Esophagus (tissue), 2 donors: ENCODE data around the gene DOCK9. TPM values are rescaled to one million over a fixed set of nuclear protein-coding genes. Genes with fewer than 3 reads are reported as not detected.

ENCODE experiments used
- H3K27ac ChIP-seq, 2 donors: one replicate each; pipeline ENCODE4 v1.5.1; 2013; ENCODE audit warnings: low read depth in 2 of 2, mild to moderate bottlenecking in 2 of 2, inconsistent platforms in 1 of 2, low read length in 1 of 2, moderate library complexity in 1 of 2
- H3K27me3 ChIP-seq, 2 donors: one replicate each; pipeline ENCODE4 v1.6.1; 2013; ENCODE audit warnings: low read length in 2 of 2, control low read depth in 1 of 2, mild to moderate bottlenecking in 1 of 2; ENCODE audit not compliant: insufficient read depth in 2 of 2, control insufficient read depth in 1 of 2
- H3K36me3 ChIP-seq, 2 donors: one replicate each; pipeline ENCODE4 v1.6.1; 2013; ENCODE audit warnings: low read length in 1 of 2; ENCODE audit not compliant: control insufficient read depth in 2 of 2, insufficient read depth in 2 of 2
- H3K4me1 ChIP-seq, 2 donors: one replicate each; pipeline ENCODE4 v1.6.1; 2013; ENCODE audit warnings: low read length in 1 of 2; ENCODE audit not compliant: control insufficient read depth in 2 of 2, insufficient read depth in 2 of 2
- H3K4me3 ChIP-seq, 2 donors: one replicate each; pipeline ENCODE4 v1.5.1; 2013; ENCODE audit warnings: low read length in 2 of 2, mild to moderate bottlenecking in 2 of 2, low read depth in 1 of 2, moderate library complexity in 1 of 2
- H3K9me3 ChIP-seq, 2 donors: one replicate each; pipeline ENCODE4 v1.6.1; 2013; ENCODE audit warnings: mild to moderate bottlenecking in 2 of 2, low read depth in 1 of 2, low read length in 1 of 2, moderate library complexity in 1 of 2; ENCODE audit not compliant: control insufficient read depth in 2 of 2, insufficient read depth in 1 of 2
- WGBS, 2 donors: extraction: QIAGEN DNeasy Blood & Tissue Kit; methylation state at CpG; one replicate each; pipeline ENCODE4 v1.1.7; 2013; 5-methylcytosine and 5-hydroxymethylcytosine counted together
- polyA plus RNA-seq, 2 donors: library from polyadenylated mRNA; stranded (reverse); fragments of 200-250 nt; gene quantifications; one replicate each; pipeline ENCODE4 v1.2.3, GENCODE V29; 2013
- donor health status: healthy with polysubstance abuse.
- donor health status: Bipolar disorder and iron deficiency.

DOCK9 gene
- polyA plus RNA-seq, 2 donors = 69.1 to 83.1 TPM

DNA sequence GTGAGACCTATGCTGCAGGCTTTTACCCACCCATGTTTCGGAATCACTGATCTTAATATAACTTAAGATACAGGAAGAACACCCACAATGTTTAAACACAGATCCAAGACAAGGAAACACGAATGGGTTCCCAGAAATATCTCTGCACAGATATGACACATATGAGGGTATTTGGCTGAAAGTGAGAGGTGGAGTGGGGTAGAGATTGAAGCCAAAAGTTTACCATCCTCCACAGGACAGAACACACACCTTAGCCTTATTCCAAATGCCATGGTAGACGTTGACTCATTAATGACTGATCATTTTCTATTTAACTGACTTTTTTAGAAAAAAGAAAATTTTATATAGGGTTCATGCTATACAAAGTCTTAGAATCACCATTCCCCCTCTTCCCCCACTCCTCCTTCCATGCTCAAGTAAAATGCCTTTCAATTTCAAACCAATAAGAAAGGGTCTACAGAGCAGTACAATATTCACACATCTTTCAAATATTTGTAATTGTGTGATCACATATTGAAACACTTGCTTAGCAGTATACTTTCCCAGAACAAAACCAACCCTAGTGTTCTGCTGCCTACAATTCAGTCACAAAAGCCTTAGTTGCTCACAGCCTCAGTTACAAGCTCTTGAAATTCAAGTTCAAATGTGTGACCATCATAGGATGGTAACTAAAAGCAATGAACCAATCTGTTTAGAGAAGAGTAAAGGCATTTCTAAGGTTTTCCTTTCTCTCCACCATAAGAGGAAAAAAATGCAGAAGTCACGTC lies 11.8 kb upstream of the DOCK9 start:
- H3K27ac ChIP-seq = no peak overlapping the region
- peaks cover 2 to 10% of the 10 kb centered on the region in 2 donors for H3K4me1 ChIP-seq
- WGBS, 2 donors = 82 to 83% methylated on average over 4 of the region's 4 CpGs
- no peaks in the 10 kb centered on the region for H3K9me3 ChIP-seq
- H3K36me3 ChIP-seq = no peaks in the 10 kb centered on the region
- no peaks in the 10 kb centered on the region for H3K27me3 ChIP-seq
- H3K4me3 ChIP-seq = no peak overlapping the region

DNA sequence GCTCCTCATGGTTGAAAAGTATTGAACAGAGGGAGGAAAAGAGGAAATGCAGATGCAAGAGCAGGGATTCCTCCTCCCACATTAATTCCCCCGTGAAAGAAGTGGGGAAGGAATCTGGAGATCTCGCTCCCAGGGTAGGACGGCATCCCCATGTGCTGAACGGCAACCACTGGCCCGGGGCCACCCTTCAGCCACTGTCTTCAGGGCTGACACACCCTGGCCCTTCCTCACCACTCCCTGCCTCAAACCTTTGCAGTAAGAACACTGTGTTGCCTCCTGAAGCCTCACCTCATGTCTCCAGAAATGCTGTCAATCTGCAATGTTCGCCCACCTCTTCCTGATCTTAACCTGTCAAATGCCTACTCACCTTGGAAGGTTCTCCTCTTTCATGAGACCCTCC lies 10.9 kb upstream of the DOCK9 start:
- no peak overlapping the region for H3K4me3 ChIP-seq
- H3K4me1 ChIP-seq = peaks cover 2 to 10% of the 10 kb centered on the region in 2 donors
- H3K27me3 ChIP-seq = no peaks in the 10 kb centered on the region
- no peak overlapping the region for H3K27ac ChIP-seq
- 68 to 79% methylated on average over 6 of the region's 6 CpGs for WGBS, 2 donors
- no peaks in the 10 kb centered on the region for H3K36me3 ChIP-seq
- no peaks in the 10 kb centered on the region for H3K9me3 ChIP-seq

- Histone ChIP-seq H3K4me3 (no peak overlapping the region), H3K27me3 (no peaks in the 10 kb centered on the region), H3K9me3 (no peaks in the 10 kb centered on the region), H3K27ac (no peak overlapping the region), H3K4me1 (peaks cover 2 to 10% of the 10 kb centered on the region in 2 donors), H3K36me3 (no peaks in the 10 kb centered on the region)
- 58 to 66% methylated on average over 5 of the region's 5 CpGs for WGBS, 2 donors
Observed at GRCh38 chr13:98988277-98988676, 10.4 kb upstream of the DOCK9 start.

- WGBS, 2 donors = 50 to 60% methylated on average over 6 of the region's 6 CpGs
- H3K27me3 ChIP-seq = no peaks in the 10 kb centered on the region
- no peaks in the 10 kb centered on the region for H3K36me3 ChIP-seq
Observed at GRCh38 chr13:98987275-98987674, 9.4 kb upstream of the DOCK9 start.

GRCh38 chr13:98986226-98986846 lies 8.5 kb upstream of the DOCK9 start:
- Histone ChIP-seq H3K9me3 (no peaks in the 10 kb centered on the region), H3K4me1 (peaks cover 2 to 11% of the 10 kb centered on the region in 2 donors), H3K27me3 (no peaks in the 10 kb centered on the region), H3K27ac (no peak overlapping the region), H3K36me3 (no peaks in the 10 kb centered on the region), H3K4me3 (no peak overlapping the region)
- WGBS, 2 donors = 82 to 86% methylated on average over 8 of the region's 8 CpGs

More at GRCh38 chr13:98987275-98987674, 9.4 kb upstream of the DOCK9 start:
- H3K4me1 ChIP-seq = peaks cover 2 to 10% of the 10 kb centered on the region in 2 donors
- H3K4me3 ChIP-seq = no peak overlapping the region
- H3K27ac ChIP-seq = no peak overlapping the region
- H3K9me3 ChIP-seq = no peaks in the 10 kb centered on the region

DNA sequence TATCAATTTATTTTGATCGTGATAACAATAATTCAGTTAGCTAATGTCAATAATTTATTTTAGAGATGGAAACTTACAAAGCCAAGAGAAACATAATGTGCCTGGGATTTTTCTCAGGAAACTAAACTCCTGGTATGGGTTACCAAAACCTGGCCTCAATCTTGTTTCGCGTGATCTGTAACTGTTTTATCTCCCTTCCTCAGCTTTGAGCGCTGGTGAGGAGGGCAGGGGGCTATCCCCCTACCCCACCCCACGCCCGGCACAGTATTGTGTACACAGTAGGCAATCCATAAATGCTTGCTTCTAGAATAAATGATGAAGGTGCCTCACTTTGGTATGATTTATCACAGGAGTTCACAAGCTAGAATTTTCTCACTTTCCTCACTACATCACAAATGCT lies 7.7 kb upstream of the DOCK9 start:
- H3K36me3 ChIP-seq = no peaks in the 10 kb centered on the region
- peaks cover 2 to 8% of the 10 kb centered on the region in 2 donors for H3K4me1 ChIP-seq
- 83 to 93% methylated on average over 6 of the region's 6 CpGs for WGBS, 2 donors
- H3K4me3 ChIP-seq = no peak overlapping the region
- no peaks in the 10 kb centered on the region for H3K27me3 ChIP-seq
- no peaks in the 10 kb centered on the region for H3K9me3 ChIP-seq
- H3K27ac ChIP-seq = no peak overlapping the region

DNA sequence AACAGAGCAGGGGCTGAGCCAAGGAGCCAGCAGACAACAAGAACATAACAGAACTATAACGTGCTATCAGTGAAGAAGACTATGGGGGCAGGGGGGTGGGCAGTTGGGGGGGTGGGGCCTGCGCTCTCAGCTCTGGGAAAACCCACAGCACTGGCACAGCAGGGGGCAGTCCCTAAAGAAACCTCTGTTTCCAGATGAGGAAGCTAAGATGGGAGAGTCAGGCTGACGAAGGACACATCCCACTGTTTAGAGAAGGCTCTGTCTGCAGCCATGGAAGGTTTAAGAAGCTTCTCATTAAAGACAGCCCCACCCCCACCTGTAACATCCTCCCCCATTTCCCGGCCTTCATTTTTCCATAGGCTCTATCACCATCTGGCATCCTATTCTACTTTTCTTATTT lies 7.1 kb upstream of the DOCK9 start:
- Histone ChIP-seq H3K4me1 (peaks cover 2 to 8% of the 10 kb centered on the region in 2 donors), H3K27ac (no peak overlapping the region), H3K4me3 (no peak overlapping the region), H3K36me3 (no peaks in the 10 kb centered on the region), H3K9me3 (no peaks in the 10 kb centered on the region), H3K27me3 (no peaks in the 10 kb centered on the region)
- 82 to 85% methylated on average over 4 of the region's 4 CpGs for WGBS, 2 donors

DNA sequence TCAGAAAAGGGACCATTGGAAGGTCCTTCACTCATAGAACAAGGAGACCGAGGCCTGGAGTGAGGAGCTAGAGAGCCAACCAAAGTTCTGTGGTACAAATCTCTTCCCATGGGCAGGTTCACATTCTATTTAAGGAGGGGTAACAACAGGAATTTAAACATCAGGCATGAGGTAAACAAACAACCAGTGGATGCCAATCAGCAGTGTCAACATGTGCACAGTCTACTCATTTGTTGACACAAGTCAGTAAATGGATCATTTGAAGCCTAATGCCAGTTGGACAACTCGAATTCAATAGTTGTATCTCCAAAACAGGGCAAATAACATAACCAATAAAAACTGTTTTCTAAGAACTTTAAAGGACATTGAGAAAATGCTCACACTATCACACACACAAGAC lies 6.3 kb upstream of the DOCK9 start:
- H3K4me1 ChIP-seq = peaks cover 2 to 8% of the 10 kb centered on the region in 2 donors
- H3K27me3 ChIP-seq = no peaks in the 10 kb centered on the region
- H3K36me3 ChIP-seq = no peaks in the 10 kb centered on the region
- H3K27ac ChIP-seq = no peak overlapping the region
- no peak overlapping the region for H3K4me3 ChIP-seq
- H3K9me3 ChIP-seq = no peaks in the 10 kb centered on the region
- WGBS, 2 donors = 68 to 83% methylated on average over 2 of the region's 2 CpGs

DNA sequence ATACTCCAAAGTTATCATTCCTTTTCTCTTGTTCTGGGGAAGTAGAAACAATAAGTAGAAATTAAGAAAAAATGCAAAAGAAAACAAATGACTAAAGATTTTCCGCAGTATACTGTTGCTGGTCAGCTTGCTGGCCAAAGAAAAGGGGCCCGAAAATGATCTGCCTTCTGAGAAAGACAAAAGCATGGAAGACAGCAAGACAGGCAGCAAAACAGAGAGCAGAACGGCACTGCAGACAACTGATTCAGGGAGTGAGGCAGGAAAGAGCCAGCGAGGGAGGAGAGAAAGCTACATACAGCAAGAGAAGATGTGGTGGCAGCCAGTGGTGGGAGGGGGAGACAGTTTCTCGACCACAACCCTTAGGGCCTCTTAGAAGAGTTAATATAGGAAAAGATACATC lies 5.3 kb upstream of the DOCK9 start:
- H3K4me1 ChIP-seq = peaks cover 0 to 3% of the 10 kb centered on the region in 2 donors
- no peaks in the 10 kb centered on the region for H3K9me3 ChIP-seq
- no peaks in the 10 kb centered on the region for H3K27me3 ChIP-seq
- no peak overlapping the region for H3K27ac ChIP-seq
- H3K36me3 ChIP-seq = no peaks in the 10 kb centered on the region
- H3K4me3 ChIP-seq = no peak overlapping the region
- 80 to 81% methylated on average over 5 of the region's 5 CpGs for WGBS, 2 donors
